Gastroesophageal sphincter (tissue), 4 donors: ENCODE measurements around the gene SLC6A3. TPM values are rescaled to one million over a fixed set of nuclear protein-coding genes. Genes with fewer than 3 reads are reported as not detected.

Source experiments
- ATAC-seq: fragments of 150-250 bp; one replicate; pipeline ENCODE4 v1.9.1; 2016; ENCODE audit warnings: mild to moderate bottlenecking, moderate library complexity
- H3K27ac ChIP-seq, 4 donors: fragments of 200-600 bp; sonication (generic) in 3 of 4; 1 replicate in 3 of 4; 2 replicates in 1 of 4; pipeline ENCODE4 v1.5.1; 2016 to 2019
- H3K27me3 ChIP-seq: fragments of 200-600 bp; sonication (generic); one replicate; pipeline ENCODE4 v1.5.1; 2019
- H3K36me3 ChIP-seq, 2 donors: fragments of 200-600 bp; sonication (generic); one replicate each; pipeline ENCODE4 v1.5.1; 2019; ENCODE audit warnings: control low read depth in 1 of 2
- H3K4me1 ChIP-seq, 3 donors: fragments of 200-600 bp; sonication (generic); 1 replicate in 2 of 3; 2 replicates in 1 of 3; pipeline ENCODE4 v1.5.1; 2016 to 2019; ENCODE audit warnings: control low read depth in 2 of 3
- H3K4me3 ChIP-seq, 2 donors: fragments of 200-600 bp; sonication (generic); one replicate each; pipeline ENCODE4 v1.5.1; 2019; ENCODE audit warnings: mild to moderate bottlenecking in 1 of 2, moderate library complexity in 1 of 2
- H3K9me3 ChIP-seq, 3 donors: fragments of 200-600 bp; sonication (generic); one replicate each; pipeline ENCODE4 v1.5.1; 2017 to 2019; ENCODE audit warnings: control low read depth in 2 of 3
- CTCF ChIP-seq, 4 experiments: fragments of 200-600 bp in 2 of 4; fragments of 450-650 bp in 2 of 4; sonication (generic) in 1 of 4; IDR thresholded peaks; one replicate each; pipeline ENCODE4 v1.5.1; 2017 to 2019; ENCODE audit warnings: antibody characterized with exemption in 4 of 4, mild to moderate bottlenecking in 2 of 4, moderate library complexity in 2 of 4
- EP300 ChIP-seq: sonication (generic); formaldehyde crosslinking; IDR thresholded peaks from one replicate; pipeline ENCODE4 v1.6.1; 2017; ENCODE audit warnings: antibody characterized with exemption, mild to moderate bottlenecking
- POLR2A ChIP-seq, 2 donors: fragments of 450-650 bp; IDR thresholded peaks; one replicate each; pipeline ENCODE4 v1.6.1; 2017; ENCODE audit warnings: antibody characterized with exemption in 2 of 2, mild to moderate bottlenecking in 2 of 2, moderate library complexity in 1 of 2
- POLR2AphosphoS5 ChIP-seq: sonication (generic); formaldehyde crosslinking; IDR thresholded peaks from one replicate; pipeline ENCODE4 v1.6.1; 2017; ENCODE audit warnings: antibody characterized with exemption
- whole genome bisulfite sequencing, 2 donors: methylation state at CpG; one replicate each; pipeline ENCODE4 v1.1.5; 2018; ENCODE audit warnings: low coverage in 1 of 2; 5-methylcytosine and 5-hydroxymethylcytosine counted together
- total RNA-seq, 4 donors: library from RNA; depleted of rRNA; stranded (reverse); fragments of >200 nt; gene quantifications; one replicate each; pipeline ENCODE4 v1.1.0, GENCODE V29; 2016

SLC6A3 gene
- total RNA-seq, 4 donors from 2014 or later: not detected

- TF ChIP-seq POLR2AphosphoS5 (no peak), CTCF (IDR thresholded peaks at IDR 0.05) (no peak), POLR2A (IDR thresholded peaks at IDR 0.05) (no peak), EP300 (no peak)
- no peak overlapping the region for H3K4me3 ChIP-seq
- H3K4me1 ChIP-seq: no peaks in the 10 kb centered on the region
- WGBS, 2 donors: 90 to 100% methylated on average over 1 to 2 of the region's 40 CpGs
- H3K9me3 ChIP-seq: no peaks in the 10 kb centered on the region
- peaks cover 96% of the 10 kb centered on the region for H3K27me3 ChIP-seq
- no peaks in the 10 kb centered on the region for H3K36me3 ChIP-seq
- no peak for ATAC-seq
- no peak overlapping the region for H3K27ac ChIP-seq
These were observed 39.4 kb downstream of the SLC6A3 start for GRCh38 chr5:1405539-1406530.

GRCh38 chr5:1405121-1405520 lies 40.1 kb downstream of the SLC6A3 start:
- H3K4me1 ChIP-seq: no peaks in the 10 kb centered on the region
- TF ChIP-seq EP300 (no peak), POLR2A (IDR thresholded peaks at IDR 0.05) (no peak), POLR2AphosphoS5 (no peak), CTCF (IDR thresholded peaks at IDR 0.05) (no peak)
- H3K27ac ChIP-seq: no peak overlapping the region
- 89% methylated on average over 7 of the region's 19 CpGs; no CpG with 5 or more reads in 1 of the 2 donors for WGBS, 2 donors
- peaks cover 96% of the 10 kb centered on the region for H3K27me3 ChIP-seq
- H3K9me3 ChIP-seq: peaks cover 0 to 4% (median 0%) of the 10 kb centered on the region in 3 donors
- no peak overlapping the region for H3K4me3 ChIP-seq
- ATAC-seq: no peak
- no peaks in the 10 kb centered on the region for H3K36me3 ChIP-seq

- Histone ChIP-seq H3K27me3 (peaks cover 95% of the 10 kb centered on the region), H3K36me3 (no peaks in the 10 kb centered on the region), H3K27ac (no peak overlapping the region), H3K4me3 (no peak overlapping the region), H3K9me3 (peaks cover 0 to 14% (median 0%) of the 10 kb centered on the region in 3 donors), H3K4me1 (no peaks in the 10 kb centered on the region)
- 65% methylated on average over 12 of the region's 12 CpGs; no CpG with 5 or more reads in 1 of the 2 donors for WGBS, 2 donors
- no peak for TF ChIP-seq POLR2A (IDR thresholded peaks at IDR 0.05)
- no peak for TF ChIP-seq POLR2AphosphoS5
- TF ChIP-seq EP300: no peak
- no peak for TF ChIP-seq CTCF (IDR thresholded peaks at IDR 0.05)
- no peak for ATAC-seq
These were observed 41.2 kb downstream of the SLC6A3 start for GRCh38 chr5:1404062-1404461.

GRCh38 chr5:1402611-1403255 lies 42.5 kb downstream of the SLC6A3 start:
- no peak overlapping the region for H3K27ac ChIP-seq
- no peak for TF ChIP-seq EP300
- no peak for TF ChIP-seq CTCF (IDR thresholded peaks at IDR 0.05)
- no peak for TF ChIP-seq POLR2AphosphoS5
- TF ChIP-seq POLR2A (IDR thresholded peaks at IDR 0.05): no peak
- no peak overlapping the region for H3K4me3 ChIP-seq
- ATAC-seq: no peak
- H3K9me3 ChIP-seq: peaks cover 0 to 21% (median 0%) of the 10 kb centered on the region in 3 donors
- H3K27me3 ChIP-seq: peaks cover 86% of the 10 kb centered on the region
- H3K4me1 ChIP-seq: no peaks in the 10 kb centered on the region
- no peaks in the 10 kb centered on the region for H3K36me3 ChIP-seq
- 61 to 90% methylated on average over 2 of the region's 24 CpGs for WGBS, 2 donors
